Panc1 (cell line): Measurements from ENCODE around the gene BRSK1.

Experiments
- POLR2AphosphoS5 ChIP-seq: IDR thresholded peaks from 2 replicates; pipeline ENCODE4 v1.6.1; 2012; ENCODE audit warnings: mild to moderate bottlenecking, low read depth, low read length, moderate library complexity
- TF ChIP-seq, protein P1 (sequence below): fragments of 450-650 bp; IDR thresholded peaks from 2 replicates; pipeline ENCODE4 v1.5.1; 2017; ENCODE audit warnings: mild to moderate bottlenecking

DNA sequence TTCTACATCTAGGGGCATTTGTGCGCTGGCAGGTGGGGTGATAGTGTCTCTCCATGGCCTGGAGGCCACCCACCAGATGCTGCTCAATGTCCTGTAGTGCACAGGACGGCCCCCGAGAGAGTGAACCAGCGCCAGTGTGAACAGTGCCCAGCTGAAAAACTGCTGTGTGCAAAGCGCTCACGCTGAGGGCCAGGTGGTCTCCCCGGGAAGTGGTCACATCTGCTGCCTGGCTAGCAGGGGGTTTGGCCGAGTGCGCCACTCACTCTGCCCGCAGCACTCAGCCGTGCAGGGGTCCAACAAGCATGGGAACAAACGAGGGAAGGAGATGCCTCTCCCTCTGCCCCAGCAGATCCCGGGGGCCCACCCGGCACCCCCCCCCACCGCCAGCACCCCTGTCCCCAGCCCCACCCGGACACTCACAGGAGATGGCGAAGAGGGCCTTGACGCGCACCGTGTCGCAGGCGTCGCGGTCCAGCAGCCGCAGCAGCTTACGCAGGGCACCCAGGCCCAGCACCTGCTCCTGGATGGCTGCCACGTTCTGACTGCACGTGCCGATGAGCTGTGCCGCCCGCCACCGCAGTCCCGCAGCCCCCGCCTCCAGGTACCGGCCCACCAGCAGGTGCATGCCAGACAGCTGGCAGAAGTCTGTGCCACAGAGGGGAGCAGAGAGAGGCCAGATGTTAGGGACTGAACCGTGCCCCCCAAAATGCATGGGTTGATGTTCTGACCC is 9.7 kb upstream of the BRSK1 start:
- no peak for TF ChIP-seq POLR2AphosphoS5
- TF ChIP-seq, protein P1, sequence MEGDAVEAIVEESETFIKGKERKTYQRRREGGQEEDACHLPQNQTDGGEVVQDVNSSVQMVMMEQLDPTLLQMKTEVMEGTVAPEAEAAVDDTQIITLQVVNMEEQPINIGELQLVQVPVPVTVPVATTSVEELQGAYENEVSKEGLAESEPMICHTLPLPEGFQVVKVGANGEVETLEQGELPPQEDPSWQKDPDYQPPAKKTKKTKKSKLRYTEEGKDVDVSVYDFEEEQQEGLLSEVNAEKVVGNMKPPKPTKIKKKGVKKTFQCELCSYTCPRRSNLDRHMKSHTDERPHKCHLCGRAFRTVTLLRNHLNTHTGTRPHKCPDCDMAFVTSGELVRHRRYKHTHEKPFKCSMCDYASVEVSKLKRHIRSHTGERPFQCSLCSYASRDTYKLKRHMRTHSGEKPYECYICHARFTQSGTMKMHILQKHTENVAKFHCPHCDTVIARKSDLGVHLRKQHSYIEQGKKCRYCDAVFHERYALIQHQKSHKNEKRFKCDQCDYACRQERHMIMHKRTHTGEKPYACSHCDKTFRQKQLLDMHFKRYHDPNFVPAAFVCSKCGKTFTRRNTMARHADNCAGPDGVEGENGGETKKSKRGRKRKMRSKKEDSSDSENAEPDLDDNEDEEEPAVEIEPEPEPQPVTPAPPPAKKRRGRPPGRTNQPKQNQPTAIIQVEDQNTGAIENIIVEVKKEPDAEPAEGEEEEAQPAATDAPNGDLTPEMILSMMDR = no peak
